T-helper 2 cell treated with Interferon-gamma antibody and Interleukin-4, amounts not matched to agents 100 ng/mL and 5 ng/mL, for 36 hours (primary cell): ENCODE data around the gene HS2ST1. TPM values are rescaled to one million over a fixed set of nuclear protein-coding genes. Genes with fewer than 3 reads are reported as not detected.
"Not testable (repeated sequence)": the region's sequence is repeated elsewhere in the genome, so short reads cannot be mapped to it uniquely, and the experiment has no call there.

ENCODE experiments used
- intact Hi-C: fragments of 100-400 bp; cut with micrococcal nuclease; formaldehyde crosslinking; loops from one replicate; pipeline ENCODE4 v1.15.1; 2023
- total RNA-seq: library from RNA; stranded (reverse); gene quantifications from 2 replicates; pipeline ENCODE4 v1.2.3, GENCODE V29; 2022

Gene HS2ST1
- total RNA-seq, 1 donor from 2014 or later: 17.1 TPM

GRCh38 chr1:87004857-87005256 is 90.4 kb downstream of the HS2ST1 start:
- intact Hi-C loops: no loop called here

- intact Hi-C loops: no loop called here
Measured at GRCh38 chr1:87007323-87007722, 92.9 kb downstream of the HS2ST1 start.

GRCh38 chr1:87013385-87013784 is 99.0 kb downstream of the HS2ST1 start:
- intact Hi-C loops: not testable (repeated sequence)

- intact Hi-C loops: no loop called here
Measured at GRCh38 chr1:87017998-87018672, 103.7 kb downstream of the HS2ST1 start.

- intact Hi-C loops: no loop called here
Measured at GRCh38 chr1:87023326-87023725, 108.9 kb downstream of the HS2ST1 start.

- intact Hi-C loops: loop anchor here (1.0 kb wide), 1 partner anchor 192 kb away; no protein-coding TSS in a partner anchor
Measured at GRCh38 chr1:87024936-87025540, 110.6 kb downstream of the HS2ST1 start.

- intact Hi-C loops: not testable (repeated sequence)
Measured at GRCh38 chr1:87027561-87027960, 113.1 kb downstream of the HS2ST1 start.

GRCh38 chr1:87028576-87028975 is 114.1 kb downstream of the HS2ST1 start:
- intact Hi-C loops: no loop called here

- intact Hi-C loops: no loop called here
Measured at GRCh38 chr1:87030740-87031690, 116.6 kb downstream of the HS2ST1 start.

GRCh38 chr1:87034351-87034750 is 119.9 kb downstream of the HS2ST1 start:
- intact Hi-C loops: no loop called here

GRCh38 chr1:87039096-87039495 is 124.7 kb downstream of the HS2ST1 start:
- intact Hi-C loops: no loop called here

- intact Hi-C loops: loop anchor here (10.0 kb wide), 2 partner anchors 293 to 337 kb away; partner anchors contain the start of gene SH3GLB1
Measured at GRCh38 chr1:87042111-87042811, 127.8 kb downstream of the HS2ST1 start.

- intact Hi-C loops: loop anchor here (2.0 to 10.0 kb wide), 3 partner anchors 48 to 340 kb away; partner anchors contain the start of gene SH3GLB1
Measured at GRCh38 chr1:87044424-87044823, 130.0 kb downstream of the HS2ST1 start.

GRCh38 chr1:87044840-87045239 is 130.4 kb downstream of the HS2ST1 start:
- intact Hi-C loops: loop anchor here (1.0 to 10.0 kb wide), 6 partner anchors 37 to 648 kb away; partner anchors contain the start of genes HS2ST1, ODF2L, SELENOF and SH3GLB1

- intact Hi-C loops: loop anchor here (1.0 to 10.0 kb wide), 6 partner anchors 36 to 649 kb away; partner anchors contain the start of genes HS2ST1, ODF2L, SELENOF and SH3GLB1
Measured at GRCh38 chr1:87045761-87046304, 131.4 kb downstream of the HS2ST1 start.

- intact Hi-C loops: loop anchor here (5.0 to 10.0 kb wide), 4 partner anchors 35 to 650 kb away; partner anchors contain the start of genes ODF2L and SH3GLB1
Measured at GRCh38 chr1:87046951-87047350, 132.5 kb downstream of the HS2ST1 start.

GRCh38 chr1:87048237-87048636 is 133.8 kb downstream of the HS2ST1 start:
- intact Hi-C loops: loop anchor here (5.0 to 10.0 kb wide), 4 partner anchors 34 to 651 kb away; partner anchors contain the start of genes ODF2L and SH3GLB1

GRCh38 chr1:87051965-87052364 is 137.5 kb downstream of the HS2ST1 start:
- intact Hi-C loops: no loop called here

GRCh38 chr1:87052400-87052799 is 138.0 kb downstream of the HS2ST1 start:
- intact Hi-C loops: no loop called here

- intact Hi-C loops: no loop called here
Measured at GRCh38 chr1:87052961-87053360, 138.5 kb downstream of the HS2ST1 start.
